K562 (cell line): ENCODE measurements around the gene TMED6.

Experiments used
- ATF6 ChIP-seq: sonication (generic); formaldehyde crosslinking; IDR thresholded peaks from 2 replicates; pipeline ENCODE4 v1.4.0; 2020; ENCODE audit warnings: mild to moderate bottlenecking, missing genetic modification reagents
- BACH1 ChIP-seq: fragments of 200-800 bp; sonication (Bioruptor generic); IDR thresholded peaks from 2 replicates; pipeline ENCODE4 v1.6.1; 2016; ENCODE audit warnings: missing genetic modification characterization, missing compliant biosample characterization
- CBX3 ChIP-seq, 2 experiments: IDR thresholded peaks; 1 replicate in 1 of 2; 2 replicates in 1 of 2; pipeline ENCODE4 v1.6.1; 2012; ENCODE audit warnings: inconsistent platforms in 2 of 2, low read length in 2 of 2, borderline replicate concordance in 1 of 2, control low read depth in 1 of 2
- CTCF ChIP-seq, 3 experiments: IDR thresholded peaks in 2 of 3; conservative IDR thresholded peaks in 1 of 3; 2 replicates each; pipeline ENCODE4 v1.5.1; 2011 to 2012; ENCODE audit warnings: low read length in 3 of 3, mild to moderate bottlenecking in 3 of 3, control low read depth in 2 of 3, improper control_type of control experiment in 1 of 3, inconsistent platforms in 1 of 3, low read depth in 1 of 3, mixed read lengths in 1 of 3, moderate library complexity in 1 of 3; ENCODE audit not compliant: insufficient read depth in 2 of 3
- E2F6 ChIP-seq, 2 experiments: IDR thresholded peaks; 2 replicates each; pipeline ENCODE4 v1.6.1; 2011; ENCODE audit warnings: borderline replicate concordance in 1 of 2, control low read depth in 1 of 2, low read depth in 1 of 2, low read length in 1 of 2, mild to moderate bottlenecking in 1 of 2, mixed read lengths in 1 of 2, moderate library complexity in 1 of 2; ENCODE audit not compliant: insufficient read depth in 1 of 2, insufficient read length in 1 of 2, poor library complexity in 1 of 2, severe bottlenecking in 1 of 2; ENCODE audit errors: extremely low read depth in 1 of 2
- POLR2AphosphoS5 ChIP-seq: IDR thresholded peaks from 2 replicates; pipeline ENCODE4 v1.6.1; 2011; ENCODE audit warnings: mild to moderate bottlenecking, low read depth, low read length, moderate library complexity; ENCODE audit not compliant: control insufficient read depth, insufficient read depth

GRCh38 chr16:69327585-69328310, 23.8 kb downstream of the TMED6 start:
- TF ChIP-seq BACH1 (tag) = no peak
- TF ChIP-seq CBX3 (IDR thresholded peaks at IDR 0.05; ENCODE audit: borderline replicate concordance in 1 of 2, low read length in 2 of 2) = no peak
- no peak for TF ChIP-seq CTCF (IDR thresholded peaks at IDR 0.05 in 2 of 3, conservative IDR thresholded peaks at IDR 0.05 in 1 of 3; ENCODE audit: insufficient read depth in 2 of 3, low read depth in 1 of 3, low read length in 3 of 3)
- no peak for TF ChIP-seq E2F6 (IDR thresholded peaks at IDR 0.05; ENCODE audit: borderline replicate concordance in 1 of 2, extremely low read depth in 1 of 2, insufficient read depth in 1 of 2, insufficient read length in 1 of 2, low read depth in 1 of 2, low read length in 1 of 2, poor library complexity in 1 of 2, severe bottlenecking in 1 of 2)
- TF ChIP-seq ATF6 (CRISPR knock-in tag) = no peak
- 0 out of 2 replicates have a peak, but pooled peaks have one; percentile 1 for TF ChIP-seq POLR2AphosphoS5
